RWPE2 (cell line): ENCODE data around the gene CTTNBP2.

Source experiments
- ATAC-seq: fragments of 200-7000 bp; cut with Tn5 transposase; 3 replicates; pipeline ENCODE4 v1.9.1; 2021; ENCODE audit warnings: low read depth
- DNase-seq: peaks from one replicate; pipeline ENCODE4 v3.0.0-alpha.2; 2020; ENCODE audit warnings: low spot score
- H3K27ac ChIP-seq: fragments of 450-650 bp; 2 replicates; pipeline ENCODE4 v1.5.1; 2017; ENCODE audit warnings: mild to moderate bottlenecking; ENCODE audit not compliant: poor library complexity, severe bottlenecking
- H3K27me3 ChIP-seq: fragments of 250-450 bp; sonication (Bioruptor Pico); 2 replicates; pipeline ENCODE4 v1.5.1; 2021; ENCODE audit warnings: mild to moderate bottlenecking, moderate library complexity; ENCODE audit not compliant: insufficient read depth, poor library complexity, severe bottlenecking
- H3K36me3 ChIP-seq: fragments of 250-450 bp; sonication (Bioruptor Pico); 2 replicates; pipeline ENCODE4 v1.5.1; 2020; ENCODE audit warnings: low read depth, mild to moderate bottlenecking, moderate library complexity
- H3K4me1 ChIP-seq: fragments of 250-450 bp; sonication (Bioruptor Pico); 2 replicates; pipeline ENCODE4 v1.5.1; 2021; ENCODE audit warnings: mild to moderate bottlenecking, moderate library complexity; ENCODE audit not compliant: insufficient read depth, poor library complexity, severe bottlenecking
- H3K4me3 ChIP-seq: fragments of 250-450 bp; sonication (Bioruptor Pico); 2 replicates; pipeline ENCODE4 v1.5.1; 2021; ENCODE audit warnings: mild to moderate bottlenecking, moderate library complexity; ENCODE audit not compliant: severe bottlenecking
- H3K9me3 ChIP-seq: fragments of 250-450 bp; sonication (Bioruptor Pico); 2 replicates; pipeline ENCODE4 v1.5.1; 2021; ENCODE audit warnings: mild to moderate bottlenecking, moderate library complexity; ENCODE audit not compliant: severe bottlenecking
- CTCF ChIP-seq: fragments of 450-650 bp; IDR thresholded peaks from one replicate; pipeline ENCODE4 v1.5.1; 2017; ENCODE audit warnings: mild to moderate bottlenecking, moderate library complexity; ENCODE audit not compliant: poor library complexity, severe bottlenecking

The CTTNBP2 gene

GRCh38 chr7:117854186-117854585 is 19.1 kb downstream of the CTTNBP2 start:
- Histone ChIP-seq H3K9me3 (no peaks in the 10 kb centered on the region), H3K36me3 (no peaks in the 10 kb centered on the region), H3K4me1 (peaks cover 7% of the 10 kb centered on the region), H3K27ac (no peak overlapping the region), H3K4me3 (no peak overlapping the region), H3K27me3 (no peaks in the 10 kb centered on the region)
- ATAC-seq, result no peak
- DNase-seq, result no peak
- no peak for TF ChIP-seq CTCF

- TF ChIP-seq CTCF, result no peak
- H3K27ac ChIP-seq, result no peak overlapping the region
- no peaks in the 10 kb centered on the region for H3K27me3 ChIP-seq
- no peaks in the 10 kb centered on the region for H3K36me3 ChIP-seq
- ATAC-seq, result no peak
- no peak overlapping the region for H3K4me3 ChIP-seq
- no peak for DNase-seq
- no peaks in the 10 kb centered on the region for H3K4me1 ChIP-seq
- H3K9me3 ChIP-seq, result no peaks in the 10 kb centered on the region
These were observed 24.3 kb downstream of the CTTNBP2 start for GRCh38 chr7:117848941-117849340.

- DNase-seq, result no peak
- Histone ChIP-seq H3K4me1 (no peaks in the 10 kb centered on the region), H3K4me3 (no peak overlapping the region), H3K36me3 (no peaks in the 10 kb centered on the region), H3K27me3 (no peaks in the 10 kb centered on the region), H3K9me3 (no peaks in the 10 kb centered on the region), H3K27ac (no peak overlapping the region)
- TF ChIP-seq CTCF, result no peak
- no peak for ATAC-seq
These were observed 28.6 kb downstream of the CTTNBP2 start for GRCh38 chr7:117844678-117845077.

- no peak for DNase-seq
- Histone ChIP-seq H3K9me3 (no peaks in the 10 kb centered on the region), H3K27ac (no peak overlapping the region), H3K27me3 (no peaks in the 10 kb centered on the region), H3K4me3 (no peak overlapping the region), H3K36me3 (no peaks in the 10 kb centered on the region), H3K4me1 (no peaks in the 10 kb centered on the region)
- no peak for TF ChIP-seq CTCF
- no peak for ATAC-seq
These were observed 31.6 kb downstream of the CTTNBP2 start for GRCh38 chr7:117841611-117842010.

- no peaks in the 10 kb centered on the region for H3K9me3 ChIP-seq
- H3K36me3 ChIP-seq, result no peaks in the 10 kb centered on the region
- H3K4me3 ChIP-seq, result no peak overlapping the region
- TF ChIP-seq CTCF, result no peak
- ATAC-seq, result no peak
- H3K27ac ChIP-seq, result no peak overlapping the region
- no peak for DNase-seq
- no peaks in the 10 kb centered on the region for H3K27me3 ChIP-seq
- H3K4me1 ChIP-seq, result no peaks in the 10 kb centered on the region
These were observed 32.2 kb downstream of the CTTNBP2 start for GRCh38 chr7:117841011-117841410.
